NB4 (cell line): ENCODE measurements around the gene BRME1.

Source experiments
- CTCF ChIP-seq: IDR thresholded peaks from one replicate; pipeline ENCODE4 v1.5.1; 2012; ENCODE audit warnings: low read depth, low read length
- MAX ChIP-seq: IDR thresholded peaks from 2 replicates; pipeline ENCODE4 v1.6.1; 2011; ENCODE audit warnings: low read depth, low read length
- POLR2A ChIP-seq: IDR thresholded peaks from 2 replicates; pipeline ENCODE4 v1.6.1; 2011; ENCODE audit warnings: mild to moderate bottlenecking; ENCODE audit not compliant: insufficient read length; ENCODE audit errors: extremely low read depth

- TF ChIP-seq CTCF = no peak
- TF ChIP-seq POLR2A = no peak
- no peak for TF ChIP-seq MAX
These were observed 20.1 kb upstream of the BRME1 start for GRCh38 chr19:13926010-13926409.
